HG03103 (cell line): ENCODE data around the gene MISP3.

Experiments
- ATAC-seq: cut with Tn5 transposase; IDR thresholded peaks from one replicate; pipeline ENCODE4 v1.9.1; 2021; ENCODE audit warnings: low read depth; ENCODE audit not compliant: unreplicated experiment

The MISP3 gene

GRCh38 chr19:14053032-14053431 lies 19.6 kb upstream of the MISP3 start:
- ATAC-seq: no peak

- ATAC-seq: no peak
Measured at GRCh38 chr19:14053500-14053899, 19.1 kb upstream of the MISP3 start.

GRCh38 chr19:14054099-14054498 lies 18.5 kb upstream of the MISP3 start:
- ATAC-seq: no peak

GRCh38 chr19:14054721-14055120 lies 17.9 kb upstream of the MISP3 start:
- no peak for ATAC-seq

GRCh38 chr19:14055396-14055795 lies 17.2 kb upstream of the MISP3 start:
- ATAC-seq: no peak

- ATAC-seq: no peak
Measured at GRCh38 chr19:14056069-14056666, 16.4 kb upstream of the MISP3 start.

- ATAC-seq: no peak
Measured at GRCh38 chr19:14056741-14057356, 15.7 kb upstream of the MISP3 start.

GRCh38 chr19:14058182-14059092 lies 14.1 kb upstream of the MISP3 start:
- ATAC-seq: no peak

GRCh38 chr19:14059093-14059480 lies 13.5 kb upstream of the MISP3 start:
- ATAC-seq: no peak

GRCh38 chr19:14059652-14060155 lies 12.9 kb upstream of the MISP3 start:
- no peak for ATAC-seq

- no peak for ATAC-seq
Measured at GRCh38 chr19:14061081-14061749, 11.4 kb upstream of the MISP3 start.

- no peak for ATAC-seq
Measured at GRCh38 chr19:14061751-14062557, 10.6 kb upstream of the MISP3 start, which contains the start of gene PALM3. Gene PALM3, minus strand, starts transcription at chr19:14062076. Its CDS starts 96 bp downstream, at chr19:14061980.

GRCh38 chr19:14062558-14062855 lies 10.1 kb upstream of the MISP3 start:
- ATAC-seq: no peak

- no peak for ATAC-seq
Measured at GRCh38 chr19:14063105-14063504, 9.5 kb upstream of the MISP3 start.

- ATAC-seq: no peak
Measured at GRCh38 chr19:14066134-14066533, 6.5 kb upstream of the MISP3 start.

GRCh38 chr19:14070268-14071050 lies 2.1 kb upstream of the MISP3 start:
- ATAC-seq: no peak

- no peak for ATAC-seq
Measured at GRCh38 chr19:14073261-14073924, 807 bp downstream of the MISP3 start.

- no peak for ATAC-seq
Measured at GRCh38 chr19:14073925-14074838, 1.6 kb downstream of the MISP3 start.
